ENCODE measurements around the gene SIGLEC8. TPM values are rescaled to one million over a fixed set of nuclear protein-coding genes. Genes with fewer than 3 reads are reported as not detected.

The SIGLEC8 gene
- total and polyA plus RNA-seq, 2 of the 8 experiments (the other 6 are each of a cell fraction or from before 2014, with no cell fraction given) = not detected

DNA sequence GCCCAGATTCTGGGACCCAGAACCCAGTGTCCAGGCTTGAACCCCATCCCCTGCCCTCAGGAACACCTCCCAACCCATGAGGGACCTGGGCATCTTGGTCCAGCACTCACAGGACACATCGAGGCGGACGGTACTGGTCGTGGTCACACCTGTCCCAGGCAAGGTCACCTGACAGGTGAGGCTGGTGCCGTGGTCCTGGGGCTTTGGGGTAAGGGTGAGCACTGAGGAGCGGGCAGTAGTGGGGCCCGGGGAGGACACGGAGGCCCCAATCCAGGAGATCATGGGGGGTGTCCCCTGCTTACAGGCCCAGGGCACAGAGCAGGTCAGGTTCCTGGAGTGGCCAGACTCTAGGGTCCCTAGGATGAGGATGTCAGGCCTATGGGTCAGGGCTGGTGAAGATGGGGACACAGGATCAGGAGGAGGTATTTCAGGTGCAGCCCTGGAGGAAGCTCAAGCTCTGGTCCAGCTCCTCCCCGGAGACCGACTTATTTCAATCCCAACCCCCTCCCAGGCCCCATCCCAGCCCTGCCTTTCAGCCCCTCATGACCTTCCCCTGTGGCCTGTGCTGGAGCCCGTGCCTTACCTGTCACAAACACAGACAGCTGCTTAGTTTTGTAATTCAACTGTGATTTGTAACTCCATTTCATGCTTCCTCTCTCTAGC is 772 bp downstream of the SIGLEC8 start (continued):
- no peak for TF ChIP-seq PHF8 (conservative IDR thresholded peaks at IDR 0.05; ENCODE audit: low read depth, low read length)
- TF ChIP-seq, protein P1, sequence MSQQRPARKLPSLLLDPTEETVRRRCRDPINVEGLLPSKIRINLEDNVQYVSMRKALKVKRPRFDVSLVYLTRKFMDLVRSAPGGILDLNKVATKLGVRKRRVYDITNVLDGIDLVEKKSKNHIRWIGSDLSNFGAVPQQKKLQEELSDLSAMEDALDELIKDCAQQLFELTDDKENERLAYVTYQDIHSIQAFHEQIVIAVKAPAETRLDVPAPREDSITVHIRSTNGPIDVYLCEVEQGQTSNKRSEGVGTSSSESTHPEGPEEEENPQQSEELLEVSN (IDR thresholded peaks at IDR 0.05) = no peak
- TF ChIP-seq SP2 (IDR thresholded peaks at IDR 0.05; ENCODE audit: low read length) = no peak
- TF ChIP-seq TCF12 (IDR thresholded peaks at IDR 0.05; ENCODE audit: low read depth, low read length) = no peak
- TF ChIP-seq SAP30 (IDR thresholded peaks at IDR 0.05; ENCODE audit: insufficient read depth, insufficient replicate concordance, low read length) = no peak
- no peak for TF ChIP-seq NANOG (IDR thresholded peaks at IDR 0.05; ENCODE audit: insufficient read depth, low read depth, low read length, poor library complexity, severe bottlenecking)
- TF ChIP-seq, protein P2, sequence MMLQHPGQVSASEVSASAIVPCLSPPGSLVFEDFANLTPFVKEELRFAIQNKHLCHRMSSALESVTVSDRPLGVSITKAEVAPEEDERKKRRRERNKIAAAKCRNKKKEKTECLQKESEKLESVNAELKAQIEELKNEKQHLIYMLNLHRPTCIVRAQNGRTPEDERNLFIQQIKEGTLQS (IDR thresholded peaks at IDR 0.05; ENCODE audit: insufficient read depth, low read depth, low read length) = no peak
- TF ChIP-seq, protein P3, sequence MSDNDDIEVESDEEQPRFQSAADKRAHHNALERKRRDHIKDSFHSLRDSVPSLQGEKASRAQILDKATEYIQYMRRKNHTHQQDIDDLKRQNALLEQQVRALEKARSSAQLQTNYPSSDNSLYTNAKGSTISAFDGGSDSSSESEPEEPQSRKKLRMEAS (IDR thresholded peaks at IDR 0.05) = no peak
- no peak for TF ChIP-seq RFX5 (IDR thresholded peaks at IDR 0.05; ENCODE audit: borderline replicate concordance, low read depth, low read length)

All from H1 (cell line).